GM21360 (cell line): ENCODE measurements around the gene GPS1.
A peak's percentile ranks its signal among the peaks of the same experiment; 100 is the strongest.

Experiments used
- ATAC-seq: cut with Tn5 transposase; IDR thresholded peaks from one replicate; pipeline ENCODE4 v1.9.1; 2021; ENCODE audit warnings: mild to moderate bottlenecking, moderate library complexity; ENCODE audit not compliant: unreplicated experiment

The GPS1 gene

GRCh38 chr17:82014432-82014831 is 37.3 kb upstream of the GPS1 start:
- ATAC-seq, result no peak

GRCh38 chr17:82014971-82015310 is 36.8 kb upstream of the GPS1 start:
- ATAC-seq, result no peak

GRCh38 chr17:82015311-82015971 is 36.3 kb upstream of the GPS1 start:
- no peak for ATAC-seq

- no peak for ATAC-seq
These were observed 35.4 kb upstream of the GPS1 start for GRCh38 chr17:82016061-82016874.

- no peak for ATAC-seq
These were observed 34.7 kb upstream of the GPS1 start for GRCh38 chr17:82016875-82017459.

- no peak for ATAC-seq
These were observed 34.0 kb upstream of the GPS1 start for GRCh38 chr17:82017612-82018151.

- ATAC-seq, result no peak
These were observed 33.3 kb upstream of the GPS1 start for GRCh38 chr17:82018152-82018988.

GRCh38 chr17:82018989-82019689 is 32.6 kb upstream of the GPS1 start:
- no peak for ATAC-seq

GRCh38 chr17:82019690-82020571 is 31.8 kb upstream of the GPS1 start:
- ATAC-seq, result no peak

- ATAC-seq, result no peak
These were observed 31.1 kb upstream of the GPS1 start for GRCh38 chr17:82020572-82021106.

GRCh38 chr17:82021107-82021899 is 30.4 kb upstream of the GPS1 start:
- no peak for ATAC-seq

- ATAC-seq, result no peak
These were observed 29.8 kb upstream of the GPS1 start for GRCh38 chr17:82021900-82022309.

- ATAC-seq, result no peak
These were observed 29.3 kb upstream of the GPS1 start, which contains the start of gene CENPX for GRCh38 chr17:82022310-82022980. CENPX (minus strand) TSS chr17:82022878; CDS start chr17:82022861, 17 bp downstream.

GRCh38 chr17:82022981-82023446 is 28.7 kb upstream of the GPS1 start, which contains the start of gene LRRC45:
LRRC45 (plus strand) TSS chr17:82023305; CDS start chr17:82023644, 339 bp downstream.
- peak; percentile 78 for ATAC-seq

GRCh38 chr17:82023447-82024241 is 28.1 kb upstream of the GPS1 start:
- ATAC-seq, result no peak

- no peak for ATAC-seq
These were observed 26.8 kb upstream of the GPS1 start for GRCh38 chr17:82024859-82025258.
